Measurements from ENCODE around the gene SOWAHC. TPM values are rescaled to one million over a fixed set of nuclear protein-coding genes. Genes with fewer than 3 reads are reported as not detected.
A peak's percentile ranks its signal among the peaks of the same experiment; 100 is the strongest.

The SOWAHC gene
- total and polyA plus RNA-seq, 2 of the 13 experiments (the other 11 are each of a cell fraction or from before 2014, with no cell fraction given) = 21.2 to 22.5 TPM

- TF ChIP-seq ZNF142 (CRISPR knock-in tag; IDR thresholded peaks at IDR 0.05) = peak; percentile 63
- peak; percentile 92 for TF ChIP-seq PRDM15 (CRISPR knock-in tag; IDR thresholded peaks at IDR 0.05)
- TF ChIP-seq ERF (CRISPR knock-in tag; IDR thresholded peaks at IDR 0.05) = peak; percentile 99
- peak; percentile 83 for TF ChIP-seq HHEX (CRISPR knock-in tag; IDR thresholded peaks at IDR 0.05)
- peak; percentile 88; the same call in 1 of the 2 replicates for TF ChIP-seq ZNF790 (CRISPR knock-in tag; IDR thresholded peaks at IDR 0.05; ENCODE audit: borderline replicate concordance)
- TF ChIP-seq ZNF83 (CRISPR knock-in tag; IDR thresholded peaks at IDR 0.05; ENCODE audit: borderline replicate concordance) = peak; percentile 15; the same call in 1 of the 2 replicates
- no peak; the same call in 1 of the 2 replicates for TF ChIP-seq TOE1 (CRISPR knock-in tag; IDR thresholded peaks at IDR 0.05)
- TF ChIP-seq HNF4G (IDR thresholded peaks at IDR 0.05; ENCODE audit: borderline replicate concordance, low read depth, low read length) = peak; percentile 98
- TF ChIP-seq HNF4G (CRISPR knock-in tag; IDR thresholded peaks at IDR 0.05; ENCODE audit: borderline replicate concordance, low read depth) = peak; percentile 96
- TF ChIP-seq PRDM10 (CRISPR knock-in tag; IDR thresholded peaks at IDR 0.05; ENCODE audit: low read depth) = peak; percentile 98
- no peak for TF ChIP-seq ZNF10 (CRISPR knock-in tag; IDR thresholded peaks at IDR 0.05; ENCODE audit: borderline replicate concordance, low read depth)
- TF ChIP-seq HOXA5 (CRISPR knock-in tag; IDR thresholded peaks at IDR 0.05) = peak; percentile 95
These were observed 30.6 kb downstream of the SOWAHC start (continued) for GRCh38 chr2:109644571-109645275.
